ENCODE results near the gene TGFB1I1.

The TGFB1I1 gene

DNA sequence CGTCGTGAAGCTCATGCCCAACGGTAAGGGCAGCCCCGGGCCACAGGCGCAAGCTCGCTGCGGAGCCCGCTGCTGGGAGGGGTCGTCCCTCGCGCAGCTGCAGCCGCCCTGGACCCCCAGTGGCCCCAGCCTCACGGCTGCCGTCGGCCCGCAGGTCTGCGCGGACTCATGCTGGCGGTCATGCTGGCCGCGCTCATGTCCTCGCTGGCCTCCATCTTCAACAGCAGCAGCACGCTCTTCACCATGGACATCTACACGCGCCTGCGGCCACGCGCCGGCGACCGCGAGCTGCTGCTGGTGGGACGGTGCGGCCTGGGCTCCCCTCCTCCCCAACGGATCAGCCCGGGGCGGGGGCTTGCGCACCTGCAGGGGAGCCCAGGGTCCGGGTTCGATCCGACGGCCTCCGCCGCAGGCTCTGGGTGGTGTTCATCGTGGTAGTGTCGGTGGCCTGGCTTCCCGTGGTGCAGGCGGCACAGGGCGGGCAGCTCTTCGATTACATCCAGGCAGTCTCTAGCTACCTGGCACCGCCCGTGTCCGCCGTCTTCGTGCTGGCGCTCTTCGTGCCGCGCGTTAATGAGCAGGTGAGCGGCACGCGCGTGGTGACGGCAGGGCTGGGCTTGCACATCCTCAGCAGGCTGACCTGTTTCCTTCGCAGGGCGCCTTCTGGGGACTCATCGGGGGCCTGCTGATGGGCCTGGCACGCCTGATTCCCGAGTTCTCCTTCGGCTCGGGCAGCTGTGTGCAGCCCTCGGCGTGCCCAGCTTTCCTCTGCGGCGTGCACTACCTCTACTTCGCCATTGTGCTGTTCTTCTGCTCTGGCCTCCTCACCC, 16.7 kb downstream of the TGFB1I1 start:
- TF ChIP-seq, protein P1, sequence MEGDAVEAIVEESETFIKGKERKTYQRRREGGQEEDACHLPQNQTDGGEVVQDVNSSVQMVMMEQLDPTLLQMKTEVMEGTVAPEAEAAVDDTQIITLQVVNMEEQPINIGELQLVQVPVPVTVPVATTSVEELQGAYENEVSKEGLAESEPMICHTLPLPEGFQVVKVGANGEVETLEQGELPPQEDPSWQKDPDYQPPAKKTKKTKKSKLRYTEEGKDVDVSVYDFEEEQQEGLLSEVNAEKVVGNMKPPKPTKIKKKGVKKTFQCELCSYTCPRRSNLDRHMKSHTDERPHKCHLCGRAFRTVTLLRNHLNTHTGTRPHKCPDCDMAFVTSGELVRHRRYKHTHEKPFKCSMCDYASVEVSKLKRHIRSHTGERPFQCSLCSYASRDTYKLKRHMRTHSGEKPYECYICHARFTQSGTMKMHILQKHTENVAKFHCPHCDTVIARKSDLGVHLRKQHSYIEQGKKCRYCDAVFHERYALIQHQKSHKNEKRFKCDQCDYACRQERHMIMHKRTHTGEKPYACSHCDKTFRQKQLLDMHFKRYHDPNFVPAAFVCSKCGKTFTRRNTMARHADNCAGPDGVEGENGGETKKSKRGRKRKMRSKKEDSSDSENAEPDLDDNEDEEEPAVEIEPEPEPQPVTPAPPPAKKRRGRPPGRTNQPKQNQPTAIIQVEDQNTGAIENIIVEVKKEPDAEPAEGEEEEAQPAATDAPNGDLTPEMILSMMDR (IDR thresholded peaks at IDR 0.05; ENCODE audit: insufficient read depth, low read depth, low read length, missing control alignments) = no peak
- DNase-seq (ENCODE audit: low read depth) = no peak
- H3K4me3 ChIP-seq (ENCODE audit: low read depth, low read length) = no peak overlapping the region

DNA sequence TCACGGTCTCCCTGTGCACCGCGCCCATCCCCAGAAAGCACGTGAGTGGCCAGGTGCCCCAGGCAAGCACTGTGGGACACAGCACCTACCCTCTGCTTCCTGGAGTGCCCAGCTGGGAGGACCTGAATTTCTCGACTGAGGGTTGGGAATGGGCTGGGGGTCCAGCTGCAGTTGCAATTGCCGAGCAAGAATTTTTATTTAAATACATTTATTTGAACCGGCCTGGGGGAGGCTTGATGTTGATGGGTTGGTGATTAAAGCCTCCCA, 17.3 kb downstream of the TGFB1I1 start:
- TF ChIP-seq, protein P1 (IDR thresholded peaks at IDR 0.05; ENCODE audit: insufficient read depth, low read depth, low read length, missing control alignments) = no peak
- no peak for DNase-seq (ENCODE audit: low read depth)
- no peak overlapping the region for H3K4me3 ChIP-seq (ENCODE audit: low read depth, low read length)

DNA sequence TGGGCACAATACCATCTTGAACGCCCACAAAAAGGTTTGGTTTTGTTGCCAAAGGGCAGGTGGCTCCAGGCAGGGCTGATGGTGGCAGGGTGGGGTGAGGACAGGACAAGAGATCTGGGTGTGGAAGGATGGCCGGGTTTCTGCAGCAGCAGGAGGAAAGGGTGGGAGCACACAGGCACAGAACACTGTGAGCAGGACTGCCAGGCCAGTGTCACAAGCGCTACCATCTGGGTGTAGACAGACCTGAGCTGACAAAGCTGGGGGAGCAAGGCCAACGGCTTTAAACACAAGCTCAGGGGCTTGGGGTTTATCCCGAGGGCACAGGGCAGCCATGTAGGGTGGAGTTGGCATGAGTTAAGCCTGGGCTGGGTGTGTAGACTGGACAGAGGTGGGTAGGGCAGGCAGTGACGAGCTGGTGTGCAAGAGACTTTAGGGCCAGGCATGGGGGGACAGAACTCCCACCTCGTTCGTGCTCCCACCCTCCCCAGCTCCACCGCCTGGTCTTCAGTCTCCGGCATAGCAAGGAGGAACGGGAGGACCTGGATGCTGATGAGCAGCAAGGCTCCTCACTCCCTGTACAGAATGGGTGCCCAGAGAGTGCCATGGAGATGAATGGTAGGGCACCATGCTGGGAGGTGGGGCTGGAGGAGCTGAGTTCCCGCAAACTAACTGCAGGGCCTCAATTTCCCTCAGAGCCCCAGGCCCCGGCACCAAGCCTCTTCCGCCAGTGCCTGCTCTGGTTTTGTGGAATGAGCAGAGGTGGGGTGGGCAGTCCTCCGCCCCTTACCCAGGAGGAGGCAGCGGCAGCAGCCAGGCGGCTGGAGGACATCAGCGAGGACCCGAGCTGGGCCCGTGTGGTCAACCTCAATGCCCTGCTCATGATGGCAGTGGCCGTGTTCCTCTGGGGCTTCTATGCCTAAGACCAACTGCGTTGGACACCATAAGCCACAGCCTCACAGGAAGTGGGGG, 17.9 kb downstream of the TGFB1I1 start:
- DNase-seq (ENCODE audit: low read depth) = no peak
- H3K4me3 ChIP-seq (ENCODE audit: low read depth, low read length) = no peak overlapping the region
- TF ChIP-seq, protein P1 (IDR thresholded peaks at IDR 0.05; ENCODE audit: insufficient read depth, low read depth, low read length, missing control alignments) = no peak

DNA sequence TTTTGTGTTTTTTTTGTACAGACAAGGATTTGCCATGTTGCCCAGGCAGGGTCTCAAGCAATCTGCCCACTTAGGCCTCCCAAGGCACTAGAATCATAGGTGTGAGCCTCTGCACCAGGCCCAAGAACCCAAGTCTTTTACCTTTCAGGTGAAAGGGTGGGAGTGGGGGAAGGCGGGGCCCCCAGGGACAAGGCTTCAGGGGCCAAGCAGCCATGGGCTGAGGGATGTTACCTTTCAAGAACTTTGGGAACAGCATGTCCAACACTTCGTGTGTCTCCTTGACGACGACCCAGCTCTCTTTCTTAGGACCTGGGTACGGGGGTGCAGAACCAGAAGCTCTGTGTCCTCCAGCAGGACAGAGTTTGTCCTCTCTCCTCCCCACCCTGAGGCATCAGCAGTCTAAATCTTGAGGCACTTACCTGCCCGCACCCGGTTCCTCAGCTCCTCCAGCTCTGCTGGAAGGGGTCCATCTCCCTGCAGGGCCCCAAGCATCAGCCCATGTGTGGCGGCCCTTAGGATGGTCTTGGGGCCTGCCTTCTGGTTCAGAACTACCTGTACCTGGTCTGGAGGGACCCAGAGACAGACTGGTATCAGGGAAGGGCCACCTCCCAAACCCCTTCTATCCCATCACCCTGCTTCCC, 19.9 kb downstream of the TGFB1I1 start:
- TF ChIP-seq, protein P1 (IDR thresholded peaks at IDR 0.05; ENCODE audit: insufficient read depth, low read depth, low read length, missing control alignments) = no peak
- no peak for DNase-seq (ENCODE audit: low read depth)
- H3K4me3 ChIP-seq (ENCODE audit: low read depth, low read length) = no peak overlapping the region

DNA sequence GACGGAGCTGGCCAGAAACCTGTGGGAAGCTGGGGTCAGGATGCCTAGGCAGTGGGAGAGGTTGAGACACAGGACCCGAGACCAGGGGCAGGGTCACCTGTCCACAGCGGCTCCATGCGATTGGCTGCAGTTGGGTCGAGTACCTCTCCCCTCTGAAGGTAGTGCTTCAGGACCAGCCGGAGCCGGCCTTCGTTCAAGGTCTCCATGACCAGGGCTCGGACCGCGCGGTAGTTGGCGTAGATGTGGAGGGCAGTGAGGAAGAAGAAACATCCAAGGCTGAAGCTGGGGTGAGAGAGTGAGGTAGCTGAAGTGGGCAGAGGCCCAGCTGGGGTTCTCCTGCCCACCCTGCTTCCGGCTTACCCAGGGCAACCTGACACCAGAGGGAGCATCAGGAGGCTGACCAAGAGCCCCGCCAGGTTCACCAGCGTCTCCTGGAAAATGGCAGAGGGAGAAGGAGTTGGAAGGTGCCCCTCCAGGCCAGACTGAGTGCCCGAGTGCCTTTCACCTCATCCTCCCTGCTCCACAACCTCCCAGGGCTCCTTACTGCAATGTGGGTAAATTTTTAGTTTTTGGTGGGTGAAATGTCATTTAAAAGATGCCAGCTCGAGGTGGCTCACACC, 21.7 kb downstream of the TGFB1I1 start:
- TF ChIP-seq, protein P1 (IDR thresholded peaks at IDR 0.05; ENCODE audit: insufficient read depth, low read depth, low read length, missing control alignments) = no peak
- H3K4me3 ChIP-seq (ENCODE audit: low read depth, low read length) = no peak overlapping the region
- no peak for DNase-seq (ENCODE audit: low read depth)

DNA sequence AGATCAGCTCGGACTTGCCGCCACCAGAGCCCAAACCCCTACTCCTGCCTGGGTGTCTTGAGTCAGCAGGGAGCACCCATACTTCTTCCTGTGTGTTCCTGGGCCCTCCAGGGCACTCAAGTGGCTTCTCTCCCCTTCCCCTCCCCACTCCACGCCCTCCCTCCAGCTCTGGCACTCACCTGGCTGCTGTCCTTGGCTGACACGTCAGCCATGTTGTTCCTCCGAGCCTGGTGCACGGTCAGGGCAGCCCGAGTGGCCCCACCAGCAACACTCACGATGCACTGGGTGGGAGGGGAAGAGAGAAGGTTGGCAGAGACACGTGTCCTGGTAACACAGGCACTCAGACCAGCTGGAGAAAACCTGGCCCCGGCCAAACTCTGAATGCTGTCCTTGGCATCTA, 24.7 kb downstream of the TGFB1I1 start:
- TF ChIP-seq, protein P1 (IDR thresholded peaks at IDR 0.05; ENCODE audit: insufficient read depth, low read depth, low read length, missing control alignments) = no peak
- no peak overlapping the region for H3K4me3 ChIP-seq (ENCODE audit: low read depth, low read length)

More for the DNA sequence above, 24.7 kb downstream of the TGFB1I1 start:
- DNase-seq (ENCODE audit: low read depth) = no peak

All from GM12865 (cell line).